Measurements from ENCODE around the gene SPCS3. TPM values are rescaled to one million over a fixed set of nuclear protein-coding genes. Genes with fewer than 3 reads are reported as not detected.

Gene SPCS3
- 109 TPM for polyA plus RNA-seq (2013)

- Histone ChIP-seq H3K36me3 (ENCODE audit: control insufficient read depth in 4 of 4, insufficient read depth in 4 of 4, low read length in 3 of 4) (peaks cover 0 to 3% (median 0%) of the 10 kb centered on the region in 4 experiments), H3K4me1 (ENCODE audit: control extremely low read depth in 1 of 4, control insufficient read depth in 4 of 4, insufficient read depth in 4 of 4, low read length in 3 of 4) (peaks cover 3 to 42% (median 29%) of the 10 kb centered on the region in 4 experiments), H3K4me3 (ENCODE audit: control insufficient read depth in 1 of 7, extremely low read depth in 1 of 7, insufficient read depth in 4 of 7, low read depth in 2 of 7, low read length in 6 of 7) (peak within 1 kb of the TSS; percentile 83 to 99 (median 97)), H3K9me3 (ENCODE audit: control extremely low read depth in 1 of 5, control insufficient read depth in 4 of 5, insufficient read depth in 2 of 5, low read depth in 1 of 5, low read length in 4 of 5) (no peaks in the 10 kb centered on the region), H3K27ac (ENCODE audit: insufficient read depth in 1 of 2, low read depth in 1 of 2, low read length in 2 of 2, poor library complexity in 1 of 2, severe bottlenecking in 2 of 2) (peak within 1 kb of the TSS; percentile 95 to 98), H3K27me3 (replicated peaks in 2 of 5; ENCODE audit: control insufficient read depth in 4 of 5, insufficient read depth in 5 of 5, low read length in 4 of 5) (no peaks in the 10 kb centered on the region)
- peak; percentile 96 to 97 (median 97) for DNase-seq
- CTCF ChIA-PET: no interaction called here
- POLR2A ChIA-PET: interaction anchor here (1.0 kb wide), 1 partner anchor 254 kb away, joined by 5 read pairs; the partner anchor contains the start of gene WDR17
- under 1% methylated on average over 71 of the region's 94 CpGs for WGBS (ENCODE audit: insufficient coverage)
These were observed at the start of gene SPCS3 for GRCh38 chr4:176319704-176320339. Gene SPCS3 (plus strand): TSS chr4:176319966. CDS start chr4:176320077, 111 bp downstream.

- ChIA-PET POLR2A (no interaction called here), CTCF (no interaction called here)
- Histone ChIP-seq H3K9me3 (ENCODE audit: control extremely low read depth in 1 of 5, control insufficient read depth in 4 of 5, insufficient read depth in 2 of 5, low read depth in 1 of 5, low read length in 4 of 5) (peaks cover 0 to 1% (median 0%) of the 10 kb centered on the region in 5 experiments), H3K36me3 (ENCODE audit: control insufficient read depth in 4 of 4, insufficient read depth in 4 of 4, low read length in 3 of 4) (no peaks in the 10 kb centered on the region), H3K4me1 (ENCODE audit: control extremely low read depth in 1 of 4, control insufficient read depth in 4 of 4, insufficient read depth in 4 of 4, low read length in 3 of 4) (no peaks in the 10 kb centered on the region), H3K4me3 (ENCODE audit: control insufficient read depth in 1 of 7, extremely low read depth in 1 of 7, insufficient read depth in 4 of 7, low read depth in 2 of 7, low read length in 6 of 7) (no peak overlapping the region), H3K27me3 (replicated peaks in 2 of 5; ENCODE audit: control insufficient read depth in 4 of 5, insufficient read depth in 5 of 5, low read length in 4 of 5) (peaks cover 0 to 2% (median 0%) of the 10 kb centered on the region in 5 experiments), H3K27ac (ENCODE audit: insufficient read depth in 1 of 2, low read depth in 1 of 2, low read length in 2 of 2, poor library complexity in 1 of 2, severe bottlenecking in 2 of 2) (no peak overlapping the region)
- WGBS (ENCODE audit: insufficient coverage): 78% methylated on average over 2 of the region's 5 CpGs
- no peak for DNase-seq
These were observed 49.1 kb upstream of the SPCS3 start for GRCh38 chr4:176270669-176271068.

- Histone ChIP-seq H3K9me3 (ENCODE audit: control extremely low read depth in 1 of 5, control insufficient read depth in 4 of 5, insufficient read depth in 2 of 5, low read depth in 1 of 5, low read length in 4 of 5) (peaks cover 0 to 1% (median 0%) of the 10 kb centered on the region in 5 experiments), H3K4me3 (ENCODE audit: control insufficient read depth in 1 of 7, extremely low read depth in 1 of 7, insufficient read depth in 4 of 7, low read depth in 2 of 7, low read length in 6 of 7) (no peak overlapping the region), H3K27me3 (replicated peaks in 2 of 5; ENCODE audit: control insufficient read depth in 4 of 5, insufficient read depth in 5 of 5, low read length in 4 of 5) (peaks cover 0 to 2% (median 1%) of the 10 kb centered on the region in 5 experiments), H3K36me3 (ENCODE audit: control insufficient read depth in 4 of 4, insufficient read depth in 4 of 4, low read length in 3 of 4) (no peaks in the 10 kb centered on the region), H3K4me1 (ENCODE audit: control extremely low read depth in 1 of 4, control insufficient read depth in 4 of 4, insufficient read depth in 4 of 4, low read length in 3 of 4) (no peaks in the 10 kb centered on the region), H3K27ac (ENCODE audit: insufficient read depth in 1 of 2, low read depth in 1 of 2, low read length in 2 of 2, poor library complexity in 1 of 2, severe bottlenecking in 2 of 2) (no peak overlapping the region)
- POLR2A ChIA-PET: no interaction called here
- 95% methylated on average over 2 of the region's 3 CpGs for WGBS (ENCODE audit: insufficient coverage)
- DNase-seq: no peak
- CTCF ChIA-PET: no interaction called here
These were observed 48.0 kb upstream of the SPCS3 start for GRCh38 chr4:176271749-176272148.

GRCh38 chr4:176272799-176273198 is 47.0 kb upstream of the SPCS3 start:
- POLR2A ChIA-PET: no interaction called here
- 100% methylated on average over 3 of the region's 3 CpGs for WGBS (ENCODE audit: insufficient coverage)
- Histone ChIP-seq H3K36me3 (ENCODE audit: control insufficient read depth in 4 of 4, insufficient read depth in 4 of 4, low read length in 3 of 4) (no peaks in the 10 kb centered on the region), H3K4me1 (ENCODE audit: control extremely low read depth in 1 of 4, control insufficient read depth in 4 of 4, insufficient read depth in 4 of 4, low read length in 3 of 4) (no peaks in the 10 kb centered on the region), H3K27me3 (replicated peaks in 2 of 5; ENCODE audit: control insufficient read depth in 4 of 5, insufficient read depth in 5 of 5, low read length in 4 of 5) (peaks cover 0 to 3% (median 2%) of the 10 kb centered on the region in 5 experiments), H3K9me3 (ENCODE audit: control extremely low read depth in 1 of 5, control insufficient read depth in 4 of 5, insufficient read depth in 2 of 5, low read depth in 1 of 5, low read length in 4 of 5) (peaks cover 0 to 1% (median 0%) of the 10 kb centered on the region in 5 experiments), H3K27ac (ENCODE audit: insufficient read depth in 1 of 2, low read depth in 1 of 2, low read length in 2 of 2, poor library complexity in 1 of 2, severe bottlenecking in 2 of 2) (no peak overlapping the region), H3K4me3 (ENCODE audit: control insufficient read depth in 1 of 7, extremely low read depth in 1 of 7, insufficient read depth in 4 of 7, low read depth in 2 of 7, low read length in 6 of 7) (no peak overlapping the region)
- CTCF ChIA-PET: interaction anchor here (0.6 kb wide), 1 partner anchor 47 kb away, joined by 3 read pairs; no protein-coding TSS in a partner anchor
- DNase-seq: no peak

- DNase-seq: no peak
- H3K27me3 ChIP-seq (replicated peaks in 2 of 5; ENCODE audit: control insufficient read depth in 4 of 5, insufficient read depth in 5 of 5, low read length in 4 of 5): peaks cover 0 to 3% (median 2%) of the 10 kb centered on the region in 5 experiments
- no peak overlapping the region for H3K4me3 ChIP-seq (ENCODE audit: control insufficient read depth in 1 of 7, extremely low read depth in 1 of 7, insufficient read depth in 4 of 7, low read depth in 2 of 7, low read length in 6 of 7)
- ChIA-PET POLR2A (no interaction called here), CTCF (no interaction called here)
- 100% methylated on average over 1 of the region's 4 CpGs for WGBS (ENCODE audit: insufficient coverage)
- H3K9me3 ChIP-seq (ENCODE audit: control extremely low read depth in 1 of 5, control insufficient read depth in 4 of 5, insufficient read depth in 2 of 5, low read depth in 1 of 5, low read length in 4 of 5): peaks cover 0 to 1% (median 0%) of the 10 kb centered on the region in 5 experiments
- no peaks in the 10 kb centered on the region for H3K4me1 ChIP-seq (ENCODE audit: control extremely low read depth in 1 of 4, control insufficient read depth in 4 of 4, insufficient read depth in 4 of 4, low read length in 3 of 4)
- H3K27ac ChIP-seq (ENCODE audit: insufficient read depth in 1 of 2, low read depth in 1 of 2, low read length in 2 of 2, poor library complexity in 1 of 2, severe bottlenecking in 2 of 2): no peak overlapping the region
- H3K36me3 ChIP-seq (ENCODE audit: control insufficient read depth in 4 of 4, insufficient read depth in 4 of 4, low read length in 3 of 4): no peaks in the 10 kb centered on the region
These were observed 46.0 kb upstream of the SPCS3 start for GRCh38 chr4:176273736-176274135.

- peaks cover 0 to 1% (median 0%) of the 10 kb centered on the region in 5 experiments for H3K9me3 ChIP-seq (ENCODE audit: control extremely low read depth in 1 of 5, control insufficient read depth in 4 of 5, insufficient read depth in 2 of 5, low read depth in 1 of 5, low read length in 4 of 5)
- H3K27ac ChIP-seq (ENCODE audit: insufficient read depth in 1 of 2, low read depth in 1 of 2, low read length in 2 of 2, poor library complexity in 1 of 2, severe bottlenecking in 2 of 2): no peak overlapping the region
- peaks cover 0 to 3% (median 2%) of the 10 kb centered on the region in 5 experiments for H3K27me3 ChIP-seq (replicated peaks in 2 of 5; ENCODE audit: control insufficient read depth in 4 of 5, insufficient read depth in 5 of 5, low read length in 4 of 5)
- H3K36me3 ChIP-seq (ENCODE audit: control insufficient read depth in 4 of 4, insufficient read depth in 4 of 4, low read length in 3 of 4): no peaks in the 10 kb centered on the region
- ChIA-PET CTCF (no interaction called here), POLR2A (no interaction called here)
- DNase-seq: no peak
- H3K4me1 ChIP-seq (ENCODE audit: control extremely low read depth in 1 of 4, control insufficient read depth in 4 of 4, insufficient read depth in 4 of 4, low read length in 3 of 4): no peaks in the 10 kb centered on the region
- H3K4me3 ChIP-seq (ENCODE audit: control insufficient read depth in 1 of 7, extremely low read depth in 1 of 7, insufficient read depth in 4 of 7, low read depth in 2 of 7, low read length in 6 of 7): no peak overlapping the region
These were observed 45.3 kb upstream of the SPCS3 start for GRCh38 chr4:176274441-176274840.

GRCh38 chr4:176276710-176277109 is 43.1 kb upstream of the SPCS3 start:
- Histone ChIP-seq H3K9me3 (ENCODE audit: control extremely low read depth in 1 of 5, control insufficient read depth in 4 of 5, insufficient read depth in 2 of 5, low read depth in 1 of 5, low read length in 4 of 5) (peaks cover 0 to 1% (median 0%) of the 10 kb centered on the region in 5 experiments), H3K36me3 (ENCODE audit: control insufficient read depth in 4 of 4, insufficient read depth in 4 of 4, low read length in 3 of 4) (no peaks in the 10 kb centered on the region), H3K4me3 (ENCODE audit: control insufficient read depth in 1 of 7, extremely low read depth in 1 of 7, insufficient read depth in 4 of 7, low read depth in 2 of 7, low read length in 6 of 7) (no peak overlapping the region), H3K4me1 (ENCODE audit: control extremely low read depth in 1 of 4, control insufficient read depth in 4 of 4, insufficient read depth in 4 of 4, low read length in 3 of 4) (no peaks in the 10 kb centered on the region), H3K27me3 (replicated peaks in 2 of 5; ENCODE audit: control insufficient read depth in 4 of 5, insufficient read depth in 5 of 5, low read length in 4 of 5) (peaks cover 0 to 2% (median 2%) of the 10 kb centered on the region in 5 experiments), H3K27ac (ENCODE audit: insufficient read depth in 1 of 2, low read depth in 1 of 2, low read length in 2 of 2, poor library complexity in 1 of 2, severe bottlenecking in 2 of 2) (no peak overlapping the region)
- POLR2A ChIA-PET: no interaction called here
- DNase-seq: no peak
- WGBS (ENCODE audit: insufficient coverage): 94% methylated on average over 7 of the region's 8 CpGs
- CTCF ChIA-PET: interaction anchor here (1.0 to 1.8 kb wide), 3 partner anchors 10 to 126 kb away, joined by 3 to 5 read pairs (median 4); no protein-coding TSS in a partner anchor
